Mesothelial cell of epicardium (in vitro differentiated cells): Measurements from ENCODE around the gene AMN. TPM values are rescaled to one million over a fixed set of nuclear protein-coding genes. Genes with fewer than 3 reads are reported as not detected.

Experiments
- DNase-seq, 2 experiments: peaks; one replicate each; pipeline ENCODE4 v3.0.0; 2021; ENCODE audit warnings: low spot score in 2 of 2; ENCODE audit not compliant: unreplicated experiment in 2 of 2
- H3K27ac Mint-ChIP-seq: 2 replicates; pipeline ENCODE4 v1.8.0; 2021; ENCODE audit warnings: mixed read lengths
- H3K27me3 Mint-ChIP-seq: 2 replicates; pipeline ENCODE4 v1.8.0; 2021; ENCODE audit warnings: low read depth, mixed read lengths
- H3K36me3 Mint-ChIP-seq: 2 replicates; pipeline ENCODE4 v1.8.0; 2021; ENCODE audit warnings: mixed read lengths
- H3K4me1 Mint-ChIP-seq: 2 replicates; pipeline ENCODE4 v1.8.0; 2021; ENCODE audit warnings: mixed read lengths
- H3K4me3 Mint-ChIP-seq: 2 replicates; pipeline ENCODE4 v1.8.0; 2021; ENCODE audit warnings: mild to moderate bottlenecking, moderate library complexity, mixed read lengths
- H3K9me3 Mint-ChIP-seq: 2 replicates; pipeline ENCODE4 v1.8.0; 2021; ENCODE audit warnings: mixed read lengths
- CTCF ChIP-seq: fragments of 200-600 bp; sonication (generic); IDR thresholded peaks from one replicate; pipeline ENCODE4 v1.5.0; 2021; ENCODE audit warnings: antibody characterized with exemption; ENCODE audit not compliant: unreplicated experiment
- total RNA-seq: library from RNA; stranded (reverse); gene quantifications from 3 replicates; pipeline ENCODE4 v1.2.1, GENCODE V29; 2021

The AMN gene
- total RNA-seq, 1 donor from 2014 or later = 2.5 TPM

- H3K27ac Mint-ChIP-seq = no peak overlapping the region
- H3K4me1 Mint-ChIP-seq = no peaks in the 10 kb centered on the region
- H3K36me3 Mint-ChIP-seq = peaks cover 28% of the 10 kb centered on the region
- DNase-seq = no peak
- H3K27me3 Mint-ChIP-seq = no peaks in the 10 kb centered on the region
- H3K9me3 Mint-ChIP-seq = no peaks in the 10 kb centered on the region
- TF ChIP-seq CTCF = no peak
- no peak overlapping the region for H3K4me3 Mint-ChIP-seq
Measured at GRCh38 chr14:102905116-102906108, 17.1 kb upstream of the AMN start.

GRCh38 chr14:102906616-102907302 is 15.7 kb upstream of the AMN start:
- no peaks in the 10 kb centered on the region for H3K27me3 Mint-ChIP-seq
- H3K36me3 Mint-ChIP-seq = peaks cover 28% of the 10 kb centered on the region
- H3K4me1 Mint-ChIP-seq = no peaks in the 10 kb centered on the region
- DNase-seq = no peak
- no peak for TF ChIP-seq CTCF
- H3K9me3 Mint-ChIP-seq = no peaks in the 10 kb centered on the region
- H3K27ac Mint-ChIP-seq = no peak overlapping the region
- H3K4me3 Mint-ChIP-seq = no peak overlapping the region

- TF ChIP-seq CTCF = no peak
- Mint-ChIP-seq H3K4me3 (no peak overlapping the region), H3K27ac (no peak overlapping the region), H3K36me3 (peaks cover 28% of the 10 kb centered on the region), H3K9me3 (no peaks in the 10 kb centered on the region), H3K4me1 (no peaks in the 10 kb centered on the region), H3K27me3 (no peaks in the 10 kb centered on the region)
- no peak for DNase-seq
Measured at GRCh38 chr14:102907303-102907844, 15.1 kb upstream of the AMN start.

- H3K27ac Mint-ChIP-seq = no peak overlapping the region
Measured at GRCh38 chr14:102907980-102908730, 14.3 kb upstream of the AMN start.

More at GRCh38 chr14:102907980-102908730, 14.3 kb upstream of the AMN start:
- H3K9me3 Mint-ChIP-seq = no peaks in the 10 kb centered on the region
- no peak overlapping the region for H3K4me3 Mint-ChIP-seq
- TF ChIP-seq CTCF = no peak
- no peaks in the 10 kb centered on the region for H3K27me3 Mint-ChIP-seq
- DNase-seq = no peak
- peaks cover 26% of the 10 kb centered on the region for H3K36me3 Mint-ChIP-seq
- no peaks in the 10 kb centered on the region for H3K4me1 Mint-ChIP-seq
